ENCODE results near the gene VAV2. TPM values are rescaled to one million over a fixed set of nuclear protein-coding genes. Genes with fewer than 3 reads are reported as not detected.

The VAV2 gene
- total and polyA plus RNA-seq, 4 donors, result 13.0 to 28.2 (median 16.3) TPM

- Histone ChIP-seq H3K4me1 (ENCODE audit: control insufficient read depth in 5 of 5, insufficient read depth in 5 of 5, low read length in 5 of 5) (no peaks in the 10 kb centered on the region), H3K9me3 (ENCODE audit: control insufficient read depth in 4 of 4, insufficient read depth in 3 of 4, low read length in 3 of 4) (no peaks in the 10 kb centered on the region), H3K4me3 (no peak overlapping the region), H3K36me3 (ENCODE audit: control insufficient read depth in 4 of 4, insufficient read depth in 4 of 4, low read length in 4 of 4) (no peaks in the 10 kb centered on the region), H3K27ac (ENCODE audit: low read depth in 1 of 2, low read length in 1 of 2) (no peak overlapping the region), H3K9ac (ENCODE audit: insufficient read depth in 1 of 2, low read length in 2 of 2) (no peak overlapping the region), H3K27me3 (ENCODE audit: control insufficient read depth in 3 of 3, insufficient read depth in 3 of 3, low read length in 2 of 3) (no peaks in the 10 kb centered on the region)
- DNase-seq (peak in 1 of 3 donors; percentile 10), ATAC-seq (ENCODE audit: insufficient read depth, low FRiP score) (no peak)
- 61 to 69% methylated on average over 10 of the region's 10 CpGs for WGBS, 2 donors
- no peak for TF ChIP-seq CTCF (IDR thresholded peaks at IDR 0.05; ENCODE audit: control extremely low read depth, extremely low read depth)
These were observed 264.7 kb downstream of the VAV2 start for GRCh38 chr9:133727277-133727875.

GRCh38 chr9:133726401-133727276 is 265.5 kb downstream of the VAV2 start:
- DNase-seq (peak; percentile 67 to 69 (median 68)), ATAC-seq (ENCODE audit: insufficient read depth, low FRiP score) (no peak)
- peak; percentile 46 for TF ChIP-seq CTCF (IDR thresholded peaks at IDR 0.05; ENCODE audit: control extremely low read depth, extremely low read depth)
- H3K9me3 ChIP-seq (ENCODE audit: control insufficient read depth in 4 of 4, insufficient read depth in 3 of 4, low read length in 3 of 4), result no peaks in the 10 kb centered on the region
- H3K27me3 ChIP-seq (ENCODE audit: control insufficient read depth in 3 of 3, insufficient read depth in 3 of 3, low read length in 2 of 3), result no peaks in the 10 kb centered on the region
- H3K27ac ChIP-seq (ENCODE audit: low read depth in 1 of 2, low read length in 1 of 2), result no peak overlapping the region
- H3K4me3 ChIP-seq, result no peak overlapping the region
- no peaks in the 10 kb centered on the region for H3K4me1 ChIP-seq (ENCODE audit: control insufficient read depth in 5 of 5, insufficient read depth in 5 of 5, low read length in 5 of 5)
- H3K9ac ChIP-seq (ENCODE audit: insufficient read depth in 1 of 2, low read length in 2 of 2), result no peak overlapping the region
- H3K36me3 ChIP-seq (ENCODE audit: control insufficient read depth in 4 of 4, insufficient read depth in 4 of 4, low read length in 4 of 4), result no peaks in the 10 kb centered on the region
- WGBS, 2 donors, result 59 to 66% methylated on average over 14 of the region's 14 CpGs

GRCh38 chr9:133725886-133726285 is 266.2 kb downstream of the VAV2 start:
- Histone ChIP-seq H3K4me1 (ENCODE audit: control insufficient read depth in 5 of 5, insufficient read depth in 5 of 5, low read length in 5 of 5) (no peaks in the 10 kb centered on the region), H3K9me3 (ENCODE audit: control insufficient read depth in 4 of 4, insufficient read depth in 3 of 4, low read length in 3 of 4) (no peaks in the 10 kb centered on the region), H3K36me3 (ENCODE audit: control insufficient read depth in 4 of 4, insufficient read depth in 4 of 4, low read length in 4 of 4) (no peaks in the 10 kb centered on the region), H3K27ac (ENCODE audit: low read depth in 1 of 2, low read length in 1 of 2) (no peak overlapping the region), H3K27me3 (ENCODE audit: control insufficient read depth in 3 of 3, insufficient read depth in 3 of 3, low read length in 2 of 3) (no peaks in the 10 kb centered on the region), H3K9ac (ENCODE audit: insufficient read depth in 1 of 2, low read length in 2 of 2) (no peak overlapping the region), H3K4me3 (no peak overlapping the region)
- no peak for TF ChIP-seq CTCF (IDR thresholded peaks at IDR 0.05; ENCODE audit: control extremely low read depth, extremely low read depth)
- no peak for DNase-seq
- no peak for ATAC-seq (ENCODE audit: insufficient read depth, low FRiP score)
- whole genome bisulfite sequencing, 2 donors, result 79 to 82% methylated on average over 7 of the region's 7 CpGs
